GM21367 (cell line): ENCODE results near the gene SYTL5.

ENCODE experiments used
- ATAC-seq: cut with Tn5 transposase; IDR thresholded peaks from one replicate; pipeline ENCODE4 v1.9.1; 2021; ENCODE audit not compliant: unreplicated experiment

The SYTL5 gene

DNA sequence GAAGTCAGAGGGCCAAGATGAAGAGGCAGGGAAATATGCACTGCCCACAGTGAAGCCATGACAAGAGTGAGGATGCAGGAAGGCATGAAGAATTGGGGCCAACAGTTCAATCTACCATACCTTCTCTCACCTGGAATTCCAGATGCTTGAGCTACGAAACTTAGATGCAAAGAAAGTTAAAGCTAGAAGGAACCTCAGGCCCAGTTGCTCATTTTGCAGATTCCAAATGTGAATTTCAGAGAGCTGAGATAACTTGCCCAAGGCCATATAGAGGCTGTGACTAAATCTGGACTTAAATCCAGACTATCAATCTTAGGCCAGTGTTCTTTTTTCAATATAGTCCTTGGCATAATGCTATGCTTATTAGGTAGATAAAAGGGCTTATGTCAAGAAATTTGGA lies 121.6 kb downstream of the SYTL5 start:
- no peak for ATAC-seq

DNA sequence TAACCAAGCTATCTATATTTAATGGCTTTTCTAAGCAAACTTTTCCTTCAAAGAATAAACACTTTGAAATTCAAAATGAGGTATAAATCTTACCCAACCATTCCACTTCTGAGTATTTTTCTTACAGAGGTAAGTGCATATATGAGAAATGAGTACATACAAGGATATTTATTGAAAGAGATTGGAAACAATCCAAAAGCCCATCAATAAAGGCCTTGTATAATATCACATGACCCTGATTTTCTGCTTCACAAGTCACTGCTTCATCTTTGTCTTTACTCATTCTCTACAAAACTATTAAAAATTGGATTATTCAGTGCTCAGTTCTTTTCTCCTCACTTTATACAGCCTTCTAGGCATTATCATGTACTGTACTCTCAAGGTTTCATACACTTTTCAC lies 123.0 kb downstream of the SYTL5 start:
- ATAC-seq, result no peak

GRCh38 chrX:38138157-38138891 lies 132.0 kb downstream of the SYTL5 start:
- ATAC-seq, result no peak

GRCh38 chrX:38138900-38139299 lies 132.5 kb downstream of the SYTL5 start:
- no peak for ATAC-seq

GRCh38 chrX:38142610-38143009 lies 136.3 kb downstream of the SYTL5 start:
- ATAC-seq, result no peak

GRCh38 chrX:38149016-38149415 lies 142.7 kb downstream of the SYTL5 start:
- ATAC-seq, result no peak

DNA sequence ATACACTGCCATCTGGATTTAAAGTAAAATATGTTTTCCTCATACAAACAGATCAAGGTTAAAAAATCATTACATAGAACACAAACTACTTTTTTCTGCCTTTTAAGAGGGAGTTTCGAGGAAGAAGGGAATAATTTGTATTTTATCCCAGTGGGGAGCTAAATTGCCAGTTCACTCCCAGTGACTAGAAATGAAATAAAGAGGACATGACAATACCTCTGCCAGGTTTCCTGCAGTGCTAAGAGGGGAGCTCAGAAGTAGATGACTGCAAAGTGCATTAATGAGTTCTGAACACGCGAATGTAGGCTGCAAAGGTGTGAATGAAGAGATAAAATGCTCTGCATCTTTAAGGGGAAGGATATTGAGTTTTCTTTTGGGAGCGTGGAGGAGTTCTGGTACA lies 144.6 kb downstream of the SYTL5 start:
- ATAC-seq, result no peak

- no peak for ATAC-seq
Observed at GRCh38 chrX:38151441-38151840, 145.1 kb downstream of the SYTL5 start.

DNA sequence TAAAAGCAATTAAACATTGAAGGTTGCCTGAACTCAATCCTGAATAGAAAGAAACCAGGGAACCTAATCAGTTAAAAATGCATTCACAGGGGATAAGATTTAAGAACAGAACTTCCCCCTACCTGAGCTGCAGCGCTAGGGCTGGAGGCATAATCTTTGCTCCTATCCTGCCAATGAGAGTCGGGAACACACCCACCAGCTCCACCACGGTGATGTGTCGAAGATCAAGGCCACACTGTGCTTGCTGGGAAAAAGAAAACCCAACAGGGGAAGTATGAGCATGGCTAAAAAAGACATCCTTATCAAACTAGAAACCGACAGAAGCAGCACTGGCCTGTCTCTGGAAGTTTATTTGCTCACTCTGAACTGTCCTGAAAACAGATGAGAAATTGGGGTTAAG lies 148.0 kb downstream of the SYTL5 start:
- no peak for ATAC-seq

- ATAC-seq, result no peak
Observed at GRCh38 chrX:38154818-38155217, 148.5 kb downstream of the SYTL5 start.

GRCh38 chrX:38156838-38157237 lies 150.5 kb downstream of the SYTL5 start:
- ATAC-seq, result no peak

DNA sequence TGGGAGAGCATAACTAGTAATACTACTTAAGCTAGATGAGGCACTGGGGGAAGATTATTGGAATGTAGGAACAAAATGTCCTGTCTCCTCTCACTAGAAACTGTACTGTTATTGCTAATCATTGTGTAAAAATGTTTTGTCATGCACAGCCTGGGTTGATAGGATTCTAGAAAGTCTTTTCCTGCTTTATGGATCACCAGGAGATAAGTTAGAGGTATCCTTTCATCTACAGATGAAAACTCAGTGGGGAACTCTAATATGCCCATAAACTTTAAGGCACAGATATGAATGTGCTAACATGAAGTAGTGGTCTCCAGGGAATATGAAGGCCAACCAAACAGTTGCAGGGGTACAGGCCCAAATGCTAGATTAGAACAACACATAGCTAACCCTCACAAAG lies 156.8 kb downstream of the SYTL5 start:
- ATAC-seq, result no peak

GRCh38 chrX:38165023-38165422 lies 158.7 kb downstream of the SYTL5 start:
- no peak for ATAC-seq

DNA sequence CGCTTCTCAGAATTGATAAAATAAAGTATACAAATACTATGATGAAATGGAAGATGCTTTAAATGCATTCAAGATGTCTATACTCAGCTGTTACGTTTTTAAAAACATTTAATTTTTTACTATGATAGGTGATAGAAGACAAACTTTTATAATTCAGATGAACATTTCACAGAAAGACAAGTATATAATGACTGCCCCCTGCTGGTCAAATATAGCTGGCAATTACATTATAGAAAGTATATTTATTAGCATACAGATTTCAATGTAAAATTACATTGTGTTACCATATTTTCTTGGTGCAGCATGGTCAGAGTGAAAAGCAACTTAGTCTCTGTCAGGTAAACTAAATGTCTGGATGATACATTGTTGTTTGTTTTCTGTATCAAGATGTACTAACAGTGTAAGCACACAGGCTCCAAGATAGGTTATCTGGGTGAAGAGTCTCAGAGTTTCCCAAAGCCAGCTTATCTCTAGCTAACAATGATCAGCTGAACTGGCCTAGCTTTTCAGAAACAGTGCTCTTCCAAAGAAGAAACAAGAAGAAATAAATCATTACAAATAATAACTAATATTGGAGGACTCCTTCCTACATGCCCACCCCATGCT lies 160.2 kb downstream of the SYTL5 start:
- ATAC-seq, result no peak

DNA sequence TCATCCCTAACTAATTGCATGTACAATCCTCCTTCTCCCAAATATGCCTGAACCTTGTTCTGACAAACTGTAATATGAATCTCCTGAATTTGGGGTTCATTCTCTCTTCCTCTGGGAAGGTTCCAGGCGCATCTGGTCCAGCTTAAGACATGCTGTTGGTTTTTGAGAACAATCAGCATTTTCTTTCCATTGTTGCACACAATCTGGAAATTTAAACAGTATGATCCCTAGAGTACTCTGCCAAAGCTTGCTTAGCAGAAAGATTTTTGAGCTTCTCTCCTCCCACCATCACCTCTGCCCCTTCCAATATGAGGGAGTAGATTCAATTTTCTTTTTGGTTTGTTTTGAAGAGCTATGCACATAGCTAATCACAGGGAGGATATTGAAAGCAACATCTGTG lies 164.2 kb downstream of the SYTL5 start:
- no peak for ATAC-seq

- ATAC-seq, result no peak
Observed at GRCh38 chrX:38172596-38172995, 166.2 kb downstream of the SYTL5 start.

DNA sequence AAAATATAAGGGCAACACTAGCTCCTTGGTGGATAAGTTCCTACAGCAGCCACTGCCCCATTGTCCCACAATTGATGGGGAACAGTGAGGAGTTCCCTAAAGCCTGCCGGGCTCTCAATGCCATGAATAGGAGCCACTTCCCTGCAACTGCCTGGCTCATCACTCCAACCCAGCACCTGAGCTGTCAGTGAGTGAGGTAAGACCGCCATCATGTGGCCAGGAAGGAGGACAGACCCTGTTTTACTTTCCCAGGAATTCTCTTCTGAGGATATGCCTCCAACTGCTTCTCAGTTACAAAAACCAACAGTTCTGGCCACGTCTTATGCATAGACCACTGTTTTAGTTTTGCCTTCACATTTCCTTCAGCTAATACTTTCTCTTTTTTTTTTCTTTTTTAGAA lies 168.8 kb downstream of the SYTL5 start:
- ATAC-seq, result no peak

GRCh38 chrX:38178396-38178795 lies 172.0 kb downstream of the SYTL5 start:
- no peak for ATAC-seq
